T-helper 2 cell treated with Interferon-gamma antibody and Interleukin-4, amounts not matched to agents 100 ng/mL and 5 ng/mL, for 36 hours (primary cell): Measurements from ENCODE around the gene C4orf33. TPM values are rescaled to one million over a fixed set of nuclear protein-coding genes. Genes with fewer than 3 reads are reported as not detected.
"Not testable (repeated sequence)": the region's sequence is repeated elsewhere in the genome, so short reads cannot be mapped to it uniquely, and the experiment has no call there.

Source experiments
- intact Hi-C: fragments of 100-400 bp; cut with micrococcal nuclease; formaldehyde crosslinking; loops from one replicate; pipeline ENCODE4 v1.15.1; 2023
- total RNA-seq: library from RNA; stranded (reverse); gene quantifications from 2 replicates; pipeline ENCODE4 v1.2.3, GENCODE V29; 2022

C4orf33 gene
- total RNA-seq, 1 donor from 2014 or later = 13.7 TPM

- intact Hi-C loops = not testable (repeated sequence)
These were observed 30.7 kb downstream of the C4orf33 start for GRCh38 chr4:129126614-129127013.

- intact Hi-C loops = no loop called here
These were observed 33.2 kb downstream of the C4orf33 start for GRCh38 chr4:129129143-129129542.

- intact Hi-C loops = no loop called here
These were observed 35.4 kb downstream of the C4orf33 start for GRCh38 chr4:129131343-129131742.

GRCh38 chr4:129136433-129136832 lies 40.5 kb downstream of the C4orf33 start:
- intact Hi-C loops = no loop called here

GRCh38 chr4:129138810-129139496 lies 43.0 kb downstream of the C4orf33 start:
- intact Hi-C loops = no loop called here

GRCh38 chr4:129140521-129140920 lies 44.6 kb downstream of the C4orf33 start:
- intact Hi-C loops = no loop called here

- intact Hi-C loops = no loop called here
These were observed 47.4 kb downstream of the C4orf33 start for GRCh38 chr4:129143359-129143758.

- intact Hi-C loops = no loop called here
These were observed 48.8 kb downstream of the C4orf33 start for GRCh38 chr4:129144755-129145206.

GRCh38 chr4:129145222-129145730 lies 49.3 kb downstream of the C4orf33 start:
- intact Hi-C loops = no loop called here

- intact Hi-C loops = no loop called here
These were observed 50.7 kb downstream of the C4orf33 start for GRCh38 chr4:129146639-129147038.

GRCh38 chr4:129148892-129149291 lies 52.9 kb downstream of the C4orf33 start:
- intact Hi-C loops = no loop called here

- intact Hi-C loops = no loop called here
These were observed 54.0 kb downstream of the C4orf33 start for GRCh38 chr4:129149906-129150305.

GRCh38 chr4:129152350-129152749 lies 56.4 kb downstream of the C4orf33 start:
- intact Hi-C loops = no loop called here

GRCh38 chr4:129153700-129154099 lies 57.7 kb downstream of the C4orf33 start:
- intact Hi-C loops = no loop called here

- intact Hi-C loops = no loop called here
These were observed 66.5 kb downstream of the C4orf33 start for GRCh38 chr4:129162450-129162849.

GRCh38 chr4:129163427-129163826 lies 67.5 kb downstream of the C4orf33 start:
- intact Hi-C loops = no loop called here

- intact Hi-C loops = no loop called here
These were observed 68.3 kb downstream of the C4orf33 start for GRCh38 chr4:129164243-129164642.

Other genes with a start within 250 kb of the C4orf33 start
- gene SCLT1, start 2.6 kb upstream of the C4orf33 start, total RNA-seq = 28.3 and 29.0 TPM in 2 replicates